ACHN (cell line): ENCODE results near the gene ICA1.
"Not testable (repeated sequence)": the region's sequence is repeated elsewhere in the genome, so short reads cannot be mapped to it uniquely, and the experiment has no call there.

ENCODE experiments used
- DNase-seq: peaks from one replicate; pipeline ENCODE4 v3.0.0-alpha.2; 2015
- in situ Hi-C: cut with HindIII; loops from 2 replicates; pipeline ENCODE4 v1.10.0; 2017; ENCODE audit warnings: low sequenced_read_pairs, low pct_ligation_motif_present, low pct_unique_long_range_greater_than_20kb

ICA1 gene

DNA sequence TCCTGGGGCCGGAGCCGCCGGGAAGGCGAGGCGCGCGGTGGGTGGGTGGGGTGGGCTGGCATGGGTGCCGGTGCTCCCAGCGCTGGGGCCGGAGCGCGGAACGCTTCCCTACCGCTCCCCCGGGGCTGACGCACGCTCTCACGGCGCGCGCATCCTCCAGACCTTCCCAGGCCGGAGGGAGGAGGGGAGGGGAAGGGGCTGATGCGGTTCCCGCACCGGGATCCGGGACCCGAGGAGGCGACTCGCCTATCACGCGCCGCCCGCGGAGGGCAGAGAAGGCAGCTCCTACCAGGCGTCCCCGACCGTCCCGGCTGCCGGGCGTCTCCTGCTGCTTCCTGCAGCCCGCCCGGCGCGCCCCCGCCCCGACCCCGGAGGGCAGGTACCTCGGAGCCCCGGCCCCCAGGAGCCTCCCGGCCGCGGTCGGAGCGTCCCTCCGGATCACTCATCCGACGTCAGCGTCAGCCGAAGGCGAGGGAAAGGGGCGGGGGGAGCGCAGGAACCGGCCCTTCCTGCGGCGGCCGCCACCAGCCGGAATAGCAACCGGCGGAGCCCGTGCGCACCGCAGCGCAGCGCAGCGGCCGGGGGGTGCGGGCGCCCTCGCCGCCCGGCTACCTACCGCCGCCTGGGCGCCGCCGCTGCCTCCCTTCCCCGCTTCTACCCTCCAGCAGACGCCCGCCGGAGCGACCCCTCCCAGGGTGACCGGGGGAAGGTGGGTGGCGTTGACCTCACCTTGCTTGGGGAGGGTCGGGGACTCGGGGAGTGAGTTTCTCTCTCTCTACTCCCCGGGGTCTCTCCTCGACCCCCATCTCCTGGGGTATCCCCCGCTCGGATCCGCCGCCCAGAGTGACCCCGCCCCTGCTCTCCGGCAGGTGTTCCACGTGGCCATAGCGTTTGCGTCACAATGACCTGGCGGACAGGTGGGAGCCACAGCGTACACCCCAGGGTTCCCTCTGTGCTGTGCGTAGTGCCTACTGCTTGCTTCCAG is at the start of gene ICA1:
ICA1 (minus strand) TSS at position 457 of the 985 bp plus-strand sequence. CDS start 26,241 bp downstream, outside the sequence.
- in situ Hi-C loops = no loop called here
- peak; percentile 90 for DNase-seq

- in situ Hi-C loops = no loop called here
- DNase-seq = no peak
Measured at GRCh38 chr7:8310876-8311275, 48.9 kb upstream of the ICA1 start.

GRCh38 chr7:8305625-8306388 is 43.8 kb upstream of the ICA1 start:
- in situ Hi-C loops = no loop called here

GRCh38 chr7:8305104-8305503 is 43.1 kb upstream of the ICA1 start:
- no peak for DNase-seq
- in situ Hi-C loops = no loop called here

More at GRCh38 chr7:8305625-8306388, 43.8 kb upstream of the ICA1 start:
- DNase-seq = no peak

- DNase-seq = no peak
- in situ Hi-C loops = no loop called here
Measured at GRCh38 chr7:8303904-8304528, 42.0 kb upstream of the ICA1 start.

- in situ Hi-C loops, DNase-seq: not testable (repeated sequence)
Measured at GRCh38 chr7:8297023-8297422, 35.1 kb upstream of the ICA1 start.

GRCh38 chr7:8296362-8296659 is 34.3 kb upstream of the ICA1 start:
- no peak for DNase-seq
- in situ Hi-C loops = no loop called here

DNA sequence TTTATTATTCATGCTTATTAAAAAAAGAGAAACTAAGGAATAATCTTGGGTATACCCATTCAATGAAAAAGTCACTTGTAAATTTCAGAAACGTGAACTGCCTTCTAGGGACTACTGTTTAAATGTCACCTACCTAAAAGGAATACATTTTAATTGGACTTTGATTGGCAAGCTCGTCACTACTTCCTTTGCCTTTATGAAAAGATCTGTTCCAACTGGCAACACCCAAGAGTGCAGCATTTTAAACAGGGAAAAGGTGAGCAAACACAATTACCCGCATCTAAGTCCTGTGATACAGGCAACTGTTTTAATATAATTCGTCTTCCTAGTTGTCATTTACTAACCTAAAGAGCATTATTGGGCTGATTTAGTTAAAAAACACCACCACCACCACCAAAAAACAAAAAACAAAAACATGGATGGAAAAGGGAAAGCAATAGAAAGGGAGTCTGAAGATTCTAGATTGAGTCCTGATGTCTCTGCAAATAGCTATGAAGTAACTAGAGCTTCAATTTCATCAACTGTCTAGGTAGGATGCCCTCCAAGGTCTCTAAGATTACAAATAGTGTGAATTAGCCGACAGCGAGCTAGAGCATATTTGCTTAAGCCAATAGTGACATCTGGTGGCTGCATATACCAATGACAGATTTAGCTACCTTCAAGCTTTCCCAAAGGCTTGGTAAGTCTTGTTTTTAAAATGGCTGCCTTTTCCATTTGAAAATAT is 33.8 kb upstream of the ICA1 start:
- peak; percentile 94 for DNase-seq
- in situ Hi-C loops = no loop called here

GRCh38 chr7:8291397-8292141 is 29.6 kb upstream of the ICA1 start:
- in situ Hi-C loops = no loop called here
- no peak for DNase-seq

- no peak for DNase-seq
Measured at GRCh38 chr7:8290645-8291308, 28.8 kb upstream of the ICA1 start.

DNA sequence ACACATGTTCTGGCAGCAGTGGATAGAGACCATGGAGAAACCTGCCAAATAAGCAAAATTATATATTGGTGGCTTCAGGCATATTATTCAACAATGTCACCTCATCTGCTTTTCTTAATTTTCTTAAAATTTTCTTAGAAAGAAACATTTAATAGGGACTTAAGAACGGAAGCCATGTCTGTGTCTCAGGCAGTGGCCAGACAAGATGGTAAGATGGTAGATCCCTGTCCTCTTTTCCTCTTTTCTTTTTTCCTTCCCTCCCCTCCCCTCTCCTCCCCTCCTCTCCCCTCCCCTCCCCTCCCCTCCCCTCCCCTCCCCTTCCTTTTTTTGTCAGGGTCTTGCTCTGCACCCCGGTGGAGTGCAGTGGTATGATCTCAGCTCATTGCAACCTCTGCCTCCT is 24.2 kb upstream of the ICA1 start:
- DNase-seq = no peak
- in situ Hi-C loops = no loop called here

More at GRCh38 chr7:8290645-8291308, 28.8 kb upstream of the ICA1 start:
- in situ Hi-C loops = no loop called here

GRCh38 chr7:8285155-8285554 is 23.2 kb upstream of the ICA1 start:
- in situ Hi-C loops = no loop called here
- no peak for DNase-seq

DNA sequence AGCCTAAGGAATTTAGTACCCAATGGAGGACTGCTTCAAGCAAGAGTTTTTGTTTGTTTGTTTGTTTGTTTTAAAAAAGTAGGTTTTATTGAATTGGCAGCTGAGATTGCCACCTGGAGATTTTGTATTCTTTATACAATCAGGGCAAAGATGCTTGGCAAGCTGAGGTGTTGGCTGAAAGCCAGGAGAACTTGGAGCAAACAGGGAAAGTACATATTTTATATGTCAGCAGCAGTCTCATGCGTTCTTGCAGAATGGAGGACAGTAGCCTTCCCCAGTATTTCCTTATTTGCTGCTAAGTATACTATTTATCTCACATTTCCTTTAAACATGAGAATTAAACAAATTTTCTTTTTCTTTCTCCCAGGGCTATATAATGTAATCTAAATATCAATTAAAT is 22.6 kb upstream of the ICA1 start:
- in situ Hi-C loops = no loop called here
- no peak for DNase-seq

GRCh38 chr7:8283968-8284367 is 22.0 kb upstream of the ICA1 start:
- no peak for DNase-seq
- in situ Hi-C loops = no loop called here

- DNase-seq = no peak
- in situ Hi-C loops = no loop called here
Measured at GRCh38 chr7:8282871-8283270, 20.9 kb upstream of the ICA1 start.

- DNase-seq = no peak
- in situ Hi-C loops = no loop called here
Measured at GRCh38 chr7:8282162-8282561, 20.2 kb upstream of the ICA1 start.

- in situ Hi-C loops = no loop called here
- no peak for DNase-seq
Measured at GRCh38 chr7:8278183-8278582, 16.2 kb upstream of the ICA1 start.
